BJ (cell line): Measurements from ENCODE around the gene B3GALT5. TPM values are rescaled to one million over a fixed set of nuclear protein-coding genes. Genes with fewer than 3 reads are reported as not detected.
"Not testable (repeated sequence)": the region's sequence is repeated elsewhere in the genome, so short reads cannot be mapped to it uniquely, and the experiment has no call there.

Experiments used
- CTCF ChIA-PET: fragments of 350-600 bp; formaldehyde crosslinking; extraction: SDS; loops from one replicate; lab custom pipeline; 2021; ENCODE audit warnings: antibody characterized with exemption, inconsistent platforms; lab: Yijun Ruan, JAX
- POLR2A ChIA-PET: fragments of 300-600 bp; sonication (Branson Sonifier 250); formaldehyde crosslinking; extraction: SDS; loops from one replicate; lab custom pipeline; 2021; ENCODE audit warnings: antibody characterized with exemption; lab: Charles Lee
- DNase-seq: peaks from one replicate; pipeline ENCODE4 v3.0.0-alpha.2; 2011; ENCODE audit warnings: low read depth
- H3K27me3 ChIP-seq: 2 replicates; pipeline ENCODE4 v1.6.0; 2011; ENCODE audit warnings: low read length; ENCODE audit not compliant: control insufficient read depth, insufficient read depth
- H3K36me3 ChIP-seq: 2 replicates; pipeline ENCODE4 v1.5.1; 2011; ENCODE audit warnings: low read length; ENCODE audit not compliant: control insufficient read depth, insufficient read depth
- H3K4me3 ChIP-seq: 2 replicates; pipeline ENCODE4 v1.5.1; 2011; ENCODE audit warnings: low read depth, mild to moderate bottlenecking, control low read depth, low read length
- CTCF ChIP-seq: IDR thresholded peaks from 2 replicates; pipeline ENCODE4 v1.5.1; 2011; ENCODE audit warnings: low read depth, mild to moderate bottlenecking, control low read depth, inconsistent platforms, low read length, moderate library complexity; ENCODE audit not compliant: insufficient read depth
- polyA plus RNA-seq: library from polyadenylated mRNA; depleted of rRNA; stranded (reverse); fragments of >200 nt; gene quantifications from 2 replicates; pipeline ENCODE4 v1.2.3, GENCODE V29; 2011

B3GALT5 gene
- polyA plus RNA-seq, 1 experiment = 0.09 TPM

- POLR2A ChIA-PET = no interaction called here
- no peak for TF ChIP-seq CTCF
- CTCF ChIA-PET = interaction anchor here (1.0 kb wide), 1 partner anchor 169 kb away, joined by 3 read pairs; no protein-coding TSS in a partner anchor
- Histone ChIP-seq H3K27me3 (no peaks in the 10 kb centered on the region), H3K36me3 (no peaks in the 10 kb centered on the region), H3K4me3 (no peak overlapping the region)
- DNase-seq = no peak
Measured at GRCh38 chr21:39688010-39688409, 75.3 kb downstream of the B3GALT5 start.

GRCh38 chr21:39689860-39690259 lies 77.1 kb downstream of the B3GALT5 start:
- DNase-seq, POLR2A ChIA-PET, H3K27me3 ChIP-seq, H3K36me3 ChIP-seq, H3K4me3 ChIP-seq, CTCF ChIA-PET: not testable (repeated sequence)

GRCh38 chr21:39690454-39690853 lies 77.7 kb downstream of the B3GALT5 start:
- Histone ChIP-seq H3K27me3 (no peaks in the 10 kb centered on the region), H3K36me3 (no peaks in the 10 kb centered on the region), H3K4me3 (no peak overlapping the region)
- no peak for DNase-seq
- POLR2A ChIA-PET = no interaction called here
- CTCF ChIA-PET = interaction anchor here (1.4 kb wide), 1 partner anchor 25 kb away, joined by 3 read pairs; no protein-coding TSS in a partner anchor
- no peak for TF ChIP-seq CTCF

DNA sequence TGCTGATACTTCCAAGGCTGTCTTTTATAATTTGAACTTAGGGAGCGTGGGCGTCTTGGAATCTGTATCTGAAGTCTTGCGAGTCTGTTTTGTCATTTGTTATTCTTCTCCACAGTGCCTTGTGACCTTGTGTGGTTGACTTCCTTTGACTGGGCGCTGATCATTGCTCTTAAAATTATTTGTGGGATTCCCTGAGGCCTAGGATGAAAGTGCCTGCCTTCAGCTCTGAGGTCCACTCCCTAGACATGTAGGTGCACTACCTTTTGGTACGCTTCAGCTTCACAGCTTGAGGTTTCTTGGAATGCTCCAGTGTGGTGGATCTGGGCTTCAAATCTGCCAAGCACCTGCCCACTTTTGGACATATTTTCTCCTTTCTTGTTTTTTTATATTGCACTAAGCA lies 82.0 kb downstream of the B3GALT5 start:
- no peak for DNase-seq
- Histone ChIP-seq H3K4me3 (no peak overlapping the region), H3K27me3 (no peaks in the 10 kb centered on the region), H3K36me3 (no peaks in the 10 kb centered on the region)
- ChIA-PET POLR2A (no interaction called here), CTCF (interaction anchor here (1.1 to 1.2 kb wide), 2 partner anchors 11 to 13 kb away, joined by 4 read pairs; no protein-coding TSS in a partner anchor)
- TF ChIP-seq CTCF = no peak

- Histone ChIP-seq H3K4me3 (no peak overlapping the region), H3K27me3 (no peaks in the 10 kb centered on the region), H3K36me3 (no peaks in the 10 kb centered on the region)
- CTCF ChIA-PET = interaction anchor here (1.3 kb wide), 1 partner anchor 178 kb away, joined by 4 read pairs; no protein-coding TSS in a partner anchor
- no peak for TF ChIP-seq CTCF
- POLR2A ChIA-PET = no interaction called here
- DNase-seq = no peak
Measured at GRCh38 chr21:39696196-39696595, 83.5 kb downstream of the B3GALT5 start.

- no peak for DNase-seq
- no peak for TF ChIP-seq CTCF
- ChIA-PET POLR2A (no interaction called here), CTCF (interaction anchor here (1.1 to 1.3 kb wide), 2 partner anchors 12 to 178 kb away, joined by 3 to 4 read pairs; no protein-coding TSS in a partner anchor)
- Histone ChIP-seq H3K36me3 (no peaks in the 10 kb centered on the region), H3K27me3 (no peaks in the 10 kb centered on the region), H3K4me3 (no peak overlapping the region)
Measured at GRCh38 chr21:39696618-39697017, 83.9 kb downstream of the B3GALT5 start.
